Non-pigmented ciliary epithelial cell (primary cell): ENCODE results near the gene SEMA3G.

Experiments used
- DNase-seq: peaks from one replicate; pipeline ENCODE4 v3.0.0-alpha.2; 2010; ENCODE audit warnings: low read depth

Gene SEMA3G

GRCh38 chr3:52444860-52445793 lies at the start of gene SEMA3G:
Gene SEMA3G, minus strand, starts transcription at chr3:52445103. Its CDS starts 76 bp downstream, at chr3:52445027.
- no peak for DNase-seq

GRCh38 chr3:52494445-52494844 lies 49.5 kb upstream of the SEMA3G start:
- no peak for DNase-seq

- no peak for DNase-seq
These were observed 48.5 kb upstream of the SEMA3G start for GRCh38 chr3:52493232-52494017.

- no peak for DNase-seq
These were observed 47.2 kb upstream of the SEMA3G start for GRCh38 chr3:52492059-52492458.

DNA sequence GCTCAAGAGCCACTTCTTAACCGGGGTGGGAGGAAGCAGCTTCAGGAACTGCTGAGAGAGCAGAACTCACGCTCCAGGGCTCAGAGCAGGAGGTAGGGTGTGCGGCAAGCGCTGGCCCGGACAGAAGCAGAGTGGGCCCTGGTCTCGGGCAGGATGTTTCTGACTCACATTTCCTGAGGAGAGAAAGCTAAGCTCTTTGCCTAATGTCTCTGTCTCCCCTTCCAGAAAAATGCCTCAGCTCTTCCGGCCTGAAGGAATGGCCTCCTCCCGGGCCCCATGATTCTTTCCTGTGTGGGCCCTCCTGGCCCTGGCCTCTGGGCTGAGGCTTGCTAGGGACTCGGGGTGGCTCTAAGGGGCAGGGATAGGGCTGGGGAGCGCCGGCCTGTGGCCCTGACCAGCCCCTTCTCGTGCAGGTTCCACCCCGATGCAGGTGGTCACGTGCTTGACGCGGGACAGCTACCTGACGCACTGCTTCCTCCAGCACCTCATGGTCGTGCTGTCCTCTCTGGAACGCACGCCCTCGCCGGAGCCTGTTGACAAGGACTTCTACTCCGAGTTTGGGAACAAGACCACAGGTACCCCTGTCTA lies 46.1 kb upstream of the SEMA3G start:
- DNase-seq: no peak

DNA sequence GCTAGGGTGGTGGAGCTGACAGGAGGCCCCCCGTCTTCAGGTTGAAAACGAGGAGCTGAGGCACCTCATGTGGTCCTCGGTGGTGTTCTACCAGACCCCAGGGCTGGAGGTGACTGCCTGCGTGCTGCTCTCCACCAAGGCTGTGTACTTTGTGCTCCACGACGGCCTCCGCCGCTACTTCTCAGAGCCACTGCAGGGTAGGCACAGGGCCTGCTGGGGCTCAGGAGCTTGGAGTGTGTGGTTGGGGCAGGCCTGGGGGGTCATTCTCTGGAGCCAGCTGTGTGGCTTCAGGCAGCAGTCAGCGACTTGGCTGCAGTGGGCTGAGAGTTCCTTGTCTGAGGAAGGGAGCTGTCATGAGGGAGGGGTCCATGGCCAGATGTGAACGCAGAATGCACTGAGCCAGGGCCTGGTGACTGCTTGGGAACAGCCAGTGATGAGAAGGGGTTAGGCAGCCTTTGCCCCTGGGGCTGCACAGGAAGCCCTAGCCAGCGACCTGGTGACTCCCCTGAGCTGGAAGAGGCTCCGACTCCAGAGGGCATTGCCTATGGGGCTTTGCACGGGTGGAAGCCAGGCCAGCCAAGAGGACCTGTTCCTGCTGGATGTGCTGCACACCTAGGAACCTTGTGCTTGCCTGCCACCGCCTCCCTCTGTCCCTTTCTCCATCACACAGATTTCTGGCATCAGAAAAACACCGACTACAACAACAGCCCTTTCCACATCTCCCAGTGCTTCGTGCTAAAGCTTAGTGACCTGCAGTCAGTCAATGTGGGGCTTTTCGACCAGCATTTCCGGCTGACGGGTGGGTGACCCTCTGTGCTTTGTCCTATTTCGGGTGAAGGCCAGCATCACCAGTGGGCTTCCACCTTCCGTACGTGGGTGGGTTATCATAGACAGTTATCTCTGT lies 45.4 kb upstream of the SEMA3G start:
- no peak for DNase-seq

DNA sequence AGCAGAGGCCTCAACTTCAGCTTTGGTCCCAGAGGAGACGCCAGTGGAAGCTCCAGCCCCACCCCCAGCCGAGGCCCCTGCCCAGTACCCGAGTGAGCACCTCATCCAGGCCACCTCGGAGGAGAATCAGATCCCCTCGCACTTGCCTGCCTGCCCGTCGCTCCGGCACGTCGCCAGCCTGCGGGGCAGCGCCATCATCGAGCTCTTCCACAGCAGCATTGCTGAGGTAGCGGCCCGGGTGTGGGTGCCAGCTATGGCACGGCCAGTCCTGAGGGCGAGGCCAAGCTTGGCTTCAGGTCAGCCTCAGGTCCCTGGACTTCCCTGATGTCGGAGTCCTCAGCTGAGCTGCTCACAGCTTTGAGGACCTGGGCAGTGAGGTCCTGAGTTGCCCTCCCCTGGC lies 44.5 kb upstream of the SEMA3G start:
- DNase-seq: no peak

DNA sequence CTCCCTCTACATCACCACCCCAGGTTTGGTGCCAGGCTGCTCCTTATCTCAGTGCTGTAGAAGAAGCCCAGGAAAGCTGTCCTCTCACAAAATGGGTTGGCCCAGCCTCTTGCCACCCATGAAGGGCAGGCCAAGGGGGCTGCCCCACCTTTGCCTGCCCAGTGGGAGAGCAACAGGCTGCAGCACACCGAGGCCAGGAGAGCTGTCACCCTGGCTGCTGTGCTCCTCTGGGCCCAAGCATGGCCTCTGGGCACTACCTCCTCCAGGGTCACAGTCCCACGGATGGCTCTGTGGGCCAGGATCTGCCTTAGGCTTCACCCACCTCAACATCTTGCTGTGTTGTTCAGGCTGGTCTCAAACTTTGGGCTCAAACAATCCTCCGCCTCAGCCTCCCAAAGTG lies 43.8 kb upstream of the SEMA3G start:
- no peak for DNase-seq

- no peak for DNase-seq
These were observed 43.1 kb upstream of the SEMA3G start for GRCh38 chr3:52487788-52488691.

DNA sequence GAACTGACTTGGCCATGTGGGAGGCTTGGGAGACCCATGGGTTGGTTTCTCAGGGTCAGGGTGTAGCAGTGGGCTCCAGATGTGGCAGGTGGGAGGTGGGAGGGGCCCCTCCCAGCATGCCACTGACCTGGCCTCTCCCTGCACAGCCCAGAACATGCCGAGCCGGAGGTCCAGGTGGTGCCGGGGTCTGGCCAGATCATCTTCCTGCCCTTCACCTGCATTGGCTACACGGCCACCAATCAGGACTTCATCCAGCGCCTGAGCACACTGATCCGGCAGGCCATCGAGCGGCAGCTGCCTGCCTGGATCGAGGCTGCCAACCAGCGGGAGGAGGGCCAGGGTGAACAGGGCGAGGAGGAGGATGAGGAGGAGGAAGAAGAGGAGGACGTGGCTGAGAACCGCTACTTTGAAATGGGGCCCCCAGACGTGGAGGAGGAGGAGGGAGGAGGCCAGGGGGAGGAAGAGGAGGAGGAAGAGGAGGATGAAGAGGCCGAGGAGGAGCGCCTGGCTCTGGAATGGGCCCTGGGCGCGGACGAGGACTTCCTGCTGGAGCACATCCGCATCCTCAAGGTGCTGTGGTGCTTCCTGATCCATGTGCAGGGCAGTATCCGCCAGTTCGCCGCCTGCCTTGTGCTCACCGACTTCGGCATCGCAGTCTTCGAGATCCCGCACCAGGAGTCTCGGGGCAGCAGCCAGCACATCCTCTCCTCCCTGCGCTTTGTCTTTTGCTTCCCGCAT lies 42.3 kb upstream of the SEMA3G start:
- no peak for DNase-seq

GRCh38 chr3:52484680-52485461 lies 40.0 kb upstream of the SEMA3G start:
- DNase-seq: no peak

- DNase-seq: no peak
These were observed 38.9 kb upstream of the SEMA3G start for GRCh38 chr3:52483577-52484381.

DNA sequence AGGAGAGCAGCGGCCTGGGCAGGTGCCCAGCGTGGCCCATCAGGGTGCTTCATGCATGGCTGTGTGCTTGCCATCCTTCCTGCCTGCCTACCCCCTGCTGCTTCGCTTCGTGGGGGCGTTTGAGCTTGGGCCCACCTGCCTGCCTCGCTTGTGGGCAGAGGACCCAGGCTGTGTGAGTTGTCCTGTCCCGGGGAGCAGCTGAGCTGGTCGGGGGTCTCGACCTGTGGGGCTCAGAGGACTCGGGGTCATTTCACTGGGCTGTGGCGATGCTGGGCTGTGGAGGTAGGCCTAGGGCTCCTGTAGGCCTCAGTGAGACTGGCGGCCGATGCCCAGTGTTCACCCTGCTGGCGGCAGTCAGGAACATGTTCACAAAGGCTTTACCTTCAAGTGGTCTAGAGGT lies 38.2 kb upstream of the SEMA3G start:
- no peak for DNase-seq

- no peak for DNase-seq
These were observed 37.1 kb upstream of the SEMA3G start for GRCh38 chr3:52481819-52482521.

GRCh38 chr3:52480768-52481715 lies 36.1 kb upstream of the SEMA3G start:
- DNase-seq: no peak

DNA sequence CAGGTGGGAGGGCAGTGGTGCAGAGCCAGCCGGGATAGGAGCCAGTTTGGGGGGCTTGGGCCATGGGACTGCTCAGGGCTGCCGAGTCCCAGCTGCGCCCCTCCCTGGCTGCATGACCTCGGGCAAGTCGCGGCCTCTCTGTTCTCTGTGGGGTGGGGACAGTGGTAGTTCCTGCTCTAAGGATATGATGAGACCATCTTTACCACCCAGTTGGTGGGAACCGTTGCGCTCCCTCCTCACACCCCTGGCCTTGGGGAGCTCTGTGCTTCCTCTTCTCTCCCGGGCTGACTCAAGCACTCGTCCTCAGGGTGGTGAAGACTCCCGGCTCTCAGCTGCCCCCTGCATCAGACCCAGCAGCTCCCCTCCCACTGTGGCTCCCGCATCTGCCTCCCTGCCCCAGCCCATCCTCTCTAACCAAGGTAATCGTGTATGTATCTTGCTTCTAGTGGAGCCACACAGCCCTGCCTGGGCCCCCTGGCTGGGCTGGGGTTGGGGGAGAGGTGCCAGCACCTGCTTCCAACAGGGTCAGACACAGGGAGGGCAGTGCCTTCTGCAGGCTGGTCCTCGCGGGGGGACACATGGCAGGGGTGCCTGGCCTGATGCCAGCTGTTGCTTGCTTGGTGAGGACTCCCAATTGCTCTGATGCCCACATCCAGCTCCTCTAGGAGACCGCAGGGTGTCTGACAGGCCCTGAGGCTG lies 35.1 kb upstream of the SEMA3G start:
- DNase-seq: no peak
